ENCODE data around the gene CPA2. TPM values are rescaled to one million over a fixed set of nuclear protein-coding genes. Genes with fewer than 3 reads are reported as not detected.

CPA2 gene
- total and polyA plus RNA-seq, 2 experiments from 2014 or later, result not detected

GRCh38 chr7:130232209-130232608, 34.5 kb upstream of the CPA2 start:
- Mint-ChIP-seq H3K9me3 (peaks cover 4% of the 10 kb centered on the region; the same call in 2 of the 3 replicates), H3K36me3 (ENCODE audit: low read depth) (no peaks in the 10 kb centered on the region; the same call in 2 of the 3 replicates), H3K4me1 (peaks cover 3% of the 10 kb centered on the region), H3K4me3 (no peak overlapping the region), H3K27ac (no peak overlapping the region), H3K27me3 (ENCODE audit: insufficient read depth, low read depth, poor library complexity) (peaks cover 8% of the 10 kb centered on the region)
- no peaks in the 10 kb centered on the region for H4K20me1 ChIP-seq (replicated peaks; ENCODE audit: insufficient read depth)
- no peak overlapping the region for H3K4me2 ChIP-seq
- no peaks in the 10 kb centered on the region for H3K27me3 ChIP-seq (ENCODE audit: insufficient read depth)
- peaks cover 11% of the 10 kb centered on the region for H3K4me1 ChIP-seq (ENCODE audit: insufficient read depth)
- DNase-seq (ENCODE audit: low spot score), result no peak
- H3K79me2 ChIP-seq (replicated peaks; ENCODE audit: insufficient read depth), result no peaks in the 10 kb centered on the region
- H3K27ac ChIP-seq (ENCODE audit: low read depth), result no peak overlapping the region
- no peak for ATAC-seq
- no peaks in the 10 kb centered on the region for H3K9me2 ChIP-seq (ENCODE audit: insufficient read depth)
- H3F3A ChIP-seq (replicated peaks; ENCODE audit: low read depth), result no peaks in the 10 kb centered on the region
- TF ChIP-seq EZH2 (IDR thresholded peaks at IDR 0.05; ENCODE audit: low read depth, unreplicated experiment) (no peak), CREB1 (CRISPR knock-in tag; IDR thresholded peaks at IDR 0.05; ENCODE audit: low read depth) (no peak), JUNB (IDR thresholded peaks at IDR 0.05; ENCODE audit: unreplicated experiment) (no peak), ZNF331 (CRISPR knock-in tag; IDR thresholded peaks at IDR 0.05; ENCODE audit: low read depth) (no peak), POLR2AphosphoS5 (IDR thresholded peaks at IDR 0.05; ENCODE audit: low read depth) (no peak), CTCF (conservative IDR thresholded peaks at IDR 0.05; ENCODE audit: low read depth in 2 of 2) (no peak), ETS1 (IDR thresholded peaks at IDR 0.05) (no peak), NANOG (IDR thresholded peaks at IDR 0.05; ENCODE audit: borderline replicate concordance) (no peak), ZNF114 (CRISPR knock-in tag; IDR thresholded peaks at IDR 0.05) (no peak), REST (IDR thresholded peaks at IDR 0.05; ENCODE audit: unreplicated experiment) (no peak), STAT1 (IDR thresholded peaks at IDR 0.05; ENCODE audit: unreplicated experiment) (no peak), ZNF462 (CRISPR knock-in tag; IDR thresholded peaks at IDR 0.05) (no peak), EZH2phosphoT487 (IDR thresholded peaks at IDR 0.05; ENCODE audit: unreplicated experiment) (no peak)
- no peak overlapping the region for H3K4me3 ChIP-seq
- H2AFZ ChIP-seq, result no peak overlapping the region
- H3K36me3 ChIP-seq (ENCODE audit: insufficient read depth), result no peaks in the 10 kb centered on the region
